ENCODE results near the gene TTF1. TPM values are rescaled to one million over a fixed set of nuclear protein-coding genes. Genes with fewer than 3 reads are reported as not detected.

The TTF1 gene
- total RNA-seq, 1 donor from 2014 or later = 28.6 TPM

DNA sequence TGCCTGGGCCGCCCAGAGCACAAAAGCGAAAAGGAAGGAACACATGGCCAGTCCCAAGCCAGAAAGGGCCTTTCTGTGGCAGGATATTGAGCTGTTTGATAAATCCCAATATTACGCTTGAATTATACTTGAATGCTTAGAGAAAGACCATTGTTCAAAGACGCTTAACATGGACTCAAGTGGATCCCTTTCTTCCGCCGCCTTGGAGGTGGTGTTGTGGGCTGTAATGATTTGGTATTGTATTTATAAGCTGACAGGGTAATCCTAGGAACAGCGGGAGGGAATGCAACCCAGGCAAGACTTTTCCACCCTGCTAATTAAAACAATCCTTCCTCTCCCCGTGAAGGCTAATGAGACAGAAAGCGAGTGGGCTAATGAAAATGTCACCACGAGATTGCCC lies 28.2 kb upstream of the TTF1 start:
- peaks cover 12% of the 10 kb centered on the region for H3K27me3 Mint-ChIP-seq (ENCODE audit: insufficient read depth, low read depth)
- Histone ChIP-seq H2AFZ (replicated peaks) (no peak overlapping the region), H3K9ac (no peak overlapping the region), H3K27ac (peak overlapping the region; percentile 1), H3K4me3 (no peak overlapping the region), H3K36me3 (no peaks in the 10 kb centered on the region), H4K20me1 (ENCODE audit: low read depth) (peaks cover 10% of the 10 kb centered on the region), H3K9me3 (ENCODE audit: low read depth) (no peaks in the 10 kb centered on the region), H3K4me2 (peak overlapping the region; percentile 66), H3K4me1 (peaks cover 24% of the 10 kb centered on the region), H3K27me3 (peaks cover 60% of the 10 kb centered on the region), H3K79me2 (ENCODE audit: low read depth) (no peaks in the 10 kb centered on the region), H3F3A (ENCODE audit: low read depth) (peaks cover 40% of the 10 kb centered on the region)
- H3K4me1 Mint-ChIP-seq = peaks cover 50% of the 10 kb centered on the region
- peak; percentile 86 for DNase-seq (ENCODE audit: low spot score)
- peak overlapping the region; percentile 22 for H3K27ac Mint-ChIP-seq
- H3K4me3 Mint-ChIP-seq = no peak overlapping the region
- TF ChIP-seq EZH2phosphoT487 (IDR thresholded peaks at IDR 0.05) (peak; percentile 99), EZH2 (IDR thresholded peaks at IDR 0.05) (no peak)
- H3K36me3 Mint-ChIP-seq = peaks cover 3% of the 10 kb centered on the region
- H3K9me3 Mint-ChIP-seq = peaks cover 4% of the 10 kb centered on the region

DNA sequence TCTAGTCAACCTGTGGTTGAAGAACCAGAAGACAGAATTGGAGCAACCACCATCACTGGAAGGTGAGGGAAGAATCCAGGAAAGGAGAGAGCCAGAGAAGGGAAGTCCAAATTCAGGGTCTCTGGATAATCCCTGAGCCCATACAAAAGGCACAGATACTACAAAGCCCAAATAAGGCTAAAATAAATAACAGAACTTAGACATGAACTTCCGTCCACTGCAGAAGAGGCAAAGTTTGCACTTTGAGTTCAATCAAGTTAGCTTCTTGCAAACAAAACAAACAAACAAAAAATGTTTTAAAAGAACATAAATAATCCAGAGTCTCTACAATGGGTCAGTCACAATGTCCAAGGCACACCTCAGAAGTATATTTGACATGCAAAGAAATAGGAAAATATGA lies 24.4 kb upstream of the TTF1 start:
- no peak for DNase-seq (ENCODE audit: low spot score)
- H3K36me3 Mint-ChIP-seq = no peaks in the 10 kb centered on the region
- Histone ChIP-seq H3K4me2 (no peak overlapping the region), H4K20me1 (ENCODE audit: low read depth) (peaks cover 10% of the 10 kb centered on the region), H3K4me1 (peaks cover 47% of the 10 kb centered on the region), H2AFZ (replicated peaks) (no peak overlapping the region), H3K27ac (no peak overlapping the region), H3K9me3 (ENCODE audit: low read depth) (no peaks in the 10 kb centered on the region), H3K9ac (no peak overlapping the region), H3K27me3 (peaks cover 79% of the 10 kb centered on the region), H3K4me3 (no peak overlapping the region), H3K36me3 (no peaks in the 10 kb centered on the region), H3F3A (ENCODE audit: low read depth) (peaks cover 39% of the 10 kb centered on the region), H3K79me2 (ENCODE audit: low read depth) (no peaks in the 10 kb centered on the region)
- peaks cover 4% of the 10 kb centered on the region for H3K9me3 Mint-ChIP-seq
- peaks cover 8% of the 10 kb centered on the region for H3K27me3 Mint-ChIP-seq (ENCODE audit: insufficient read depth, low read depth)
- H3K4me3 Mint-ChIP-seq = no peak overlapping the region
- no peak overlapping the region for H3K27ac Mint-ChIP-seq
- TF ChIP-seq CTCF (IDR thresholded peaks at IDR 0.05) (no peak), EZH2phosphoT487 (IDR thresholded peaks at IDR 0.05) (no peak), EZH2 (IDR thresholded peaks at IDR 0.05) (no peak)
- peaks cover 61% of the 10 kb centered on the region for H3K4me1 Mint-ChIP-seq

DNA sequence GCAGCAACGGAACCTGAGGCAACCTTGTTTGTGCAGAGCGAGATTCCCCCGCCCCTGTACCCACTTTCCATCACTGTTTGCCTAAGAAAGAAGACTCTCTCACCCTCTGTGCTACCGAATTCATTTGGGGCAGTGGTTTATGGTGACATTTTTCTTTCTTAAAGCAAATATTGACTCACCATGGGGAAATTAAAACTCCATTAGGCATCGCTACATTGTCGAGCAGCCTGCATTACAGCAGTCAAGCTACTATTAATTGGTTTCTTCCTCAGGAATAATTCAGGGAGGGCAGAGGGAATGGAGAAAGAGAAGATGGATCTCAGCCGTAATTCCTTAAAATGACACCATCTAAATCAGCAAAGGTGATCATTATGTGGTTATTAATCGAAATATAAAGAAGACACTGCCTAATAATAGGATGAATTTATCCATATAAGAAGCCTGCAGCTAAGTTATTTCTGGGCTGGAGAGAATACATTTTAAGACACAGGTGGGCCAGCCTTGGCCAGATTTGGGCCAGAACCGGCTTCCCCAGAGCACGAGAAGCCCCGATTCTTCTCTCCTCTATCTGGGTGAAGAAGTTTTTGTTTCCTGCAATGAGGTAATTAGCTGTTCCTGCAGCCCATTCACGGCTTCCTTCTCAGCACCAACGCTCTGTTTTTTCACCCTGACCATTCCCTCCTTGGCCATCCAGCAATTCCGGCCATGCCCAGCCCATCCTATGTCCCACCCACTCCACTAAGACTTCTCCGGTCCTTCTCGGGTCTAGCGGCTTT lies 20.2 kb upstream of the TTF1 start:
- H3K4me2 ChIP-seq = peak overlapping the region; percentile 77
- peak overlapping the region; percentile 87 for H3K27ac Mint-ChIP-seq

DNA sequence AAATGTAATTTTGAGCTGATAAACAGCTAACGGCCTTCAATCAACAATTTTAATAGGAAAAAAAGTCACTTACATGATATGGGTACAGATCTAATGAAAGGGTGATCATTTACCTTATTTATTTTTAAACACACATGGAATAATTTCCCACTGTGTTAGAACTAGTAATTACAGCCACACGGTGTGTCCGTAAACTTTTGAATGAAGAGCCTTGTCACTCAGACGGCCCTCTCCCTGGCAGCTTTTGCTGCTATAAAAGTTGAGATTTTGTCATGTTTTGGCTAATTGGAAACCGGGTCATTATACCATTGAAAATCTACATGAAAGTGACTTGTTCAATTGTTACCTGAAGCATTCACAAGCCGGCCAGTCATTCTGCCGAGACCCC lies 19.0 kb upstream of the TTF1 start:
- H3K27me3 Mint-ChIP-seq (ENCODE audit: insufficient read depth, low read depth) = peaks cover 12% of the 10 kb centered on the region
- H3K4me1 Mint-ChIP-seq = peaks cover 67% of the 10 kb centered on the region
- peaks cover 41% of the 10 kb centered on the region for H3F3A ChIP-seq (ENCODE audit: low read depth)
- no peak overlapping the region for H3K9ac ChIP-seq
- H3K36me3 ChIP-seq = no peaks in the 10 kb centered on the region
- H3K27ac Mint-ChIP-seq = peak overlapping the region; percentile 90
- peaks cover 3% of the 10 kb centered on the region for H4K20me1 ChIP-seq (ENCODE audit: low read depth)
- TF ChIP-seq EZH2phosphoT487 (IDR thresholded peaks at IDR 0.05) (no peak), EZH2 (IDR thresholded peaks at IDR 0.05) (no peak), CTCF (IDR thresholded peaks at IDR 0.05) (no peak)
- no peaks in the 10 kb centered on the region for H3K79me2 ChIP-seq (ENCODE audit: low read depth)
- peaks cover 58% of the 10 kb centered on the region for H3K4me1 ChIP-seq
- H3K4me3 Mint-ChIP-seq = peak overlapping the region; percentile 55
- peak overlapping the region; percentile 34 for H3K4me3 ChIP-seq
- H3K27ac ChIP-seq = peak overlapping the region; percentile 80
- H3K9me3 ChIP-seq (ENCODE audit: low read depth) = no peaks in the 10 kb centered on the region
- H3K4me2 ChIP-seq = peak overlapping the region; percentile 77
- H3K27me3 ChIP-seq = peaks cover 78% of the 10 kb centered on the region
- no peaks in the 10 kb centered on the region for H3K9me3 Mint-ChIP-seq
- peak; percentile 24 for DNase-seq (ENCODE audit: low spot score)
- no peak overlapping the region for H2AFZ ChIP-seq (replicated peaks)
- H3K36me3 Mint-ChIP-seq = no peaks in the 10 kb centered on the region

More for the DNA sequence above, 20.2 kb upstream of the TTF1 start:
- Histone ChIP-seq H3K4me1 (peaks cover 59% of the 10 kb centered on the region), H4K20me1 (ENCODE audit: low read depth) (peaks cover 3% of the 10 kb centered on the region), H3K27ac (no peak overlapping the region), H3F3A (ENCODE audit: low read depth) (peaks cover 41% of the 10 kb centered on the region), H3K36me3 (no peaks in the 10 kb centered on the region), H3K4me3 (no peak overlapping the region), H3K9me3 (ENCODE audit: low read depth) (no peaks in the 10 kb centered on the region), H2AFZ (replicated peaks) (no peak overlapping the region), H3K27me3 (peaks cover 82% of the 10 kb centered on the region), H3K9ac (no peak overlapping the region), H3K79me2 (ENCODE audit: low read depth) (no peaks in the 10 kb centered on the region)
- peak; percentile 30 for DNase-seq (ENCODE audit: low spot score)
- no peak for TF ChIP-seq EZH2phosphoT487 (IDR thresholded peaks at IDR 0.05)
- no peak for TF ChIP-seq EZH2 (IDR thresholded peaks at IDR 0.05)
- Mint-ChIP-seq H3K9me3 (peaks cover 4% of the 10 kb centered on the region), H3K36me3 (no peaks in the 10 kb centered on the region), H3K27me3 (ENCODE audit: insufficient read depth, low read depth) (peaks cover 14% of the 10 kb centered on the region), H3K4me1 (peaks cover 70% of the 10 kb centered on the region), H3K4me3 (peak overlapping the region; percentile 60)

Measured in neural progenitor cell (in vitro differentiated cells).